GM19238 (cell line): Measurements from ENCODE around the gene MRPL18.
A peak's percentile ranks its signal among the peaks of the same experiment; 100 is the strongest.
"Not testable (repeated sequence)": the region's sequence is repeated elsewhere in the genome, so short reads cannot be mapped to it uniquely, and the experiment has no call there.

Experiments used
- DNase-seq: peaks from one replicate; pipeline ENCODE4 v3.0.0; 2011; ENCODE audit warnings: low spot score; ENCODE audit not compliant: insufficient read length

Gene MRPL18

GRCh38 chr6:159772196-159772595, 18.1 kb upstream of the MRPL18 start:
- DNase-seq: no peak

- DNase-seq: no peak
These were observed 12.9 kb upstream of the MRPL18 start for GRCh38 chr6:159777240-159777904.

- DNase-seq: no peak
These were observed 12.1 kb upstream of the MRPL18 start for GRCh38 chr6:159778131-159778530.

GRCh38 chr6:159778542-159779103, 11.6 kb upstream of the MRPL18 start:
- no peak for DNase-seq

DNA sequence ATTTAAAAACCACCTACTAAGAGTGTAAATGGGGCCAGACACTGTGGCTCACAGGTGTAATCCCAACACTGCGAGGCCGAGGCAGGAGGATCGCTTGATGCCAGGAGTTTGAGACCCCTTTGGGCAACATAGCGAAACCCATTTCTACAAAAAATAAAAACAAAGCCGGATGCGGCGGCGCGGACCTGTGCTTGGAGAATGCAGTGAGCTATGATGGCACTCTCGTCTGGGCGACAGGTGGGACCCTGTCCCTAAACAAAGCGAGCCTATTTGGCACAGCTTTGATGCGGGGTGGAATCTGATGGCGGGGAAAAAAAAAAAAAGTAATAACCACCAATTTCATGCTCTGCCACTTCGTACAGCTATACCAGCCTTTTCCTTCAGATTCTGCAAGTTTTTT, 2.0 kb upstream of the MRPL18 start:
- no peak for DNase-seq

- no peak for DNase-seq
These were observed 1.4 kb upstream of the MRPL18 start for GRCh38 chr6:159788753-159789376.

GRCh38 chr6:159789377-159790148, 704 bp upstream of the MRPL18 start, which contains the start of gene TCP1:
Gene TCP1, minus strand, starts transcription at chr6:159789602. Its CDS starts 134 bp downstream, at chr6:159789468.
- DNase-seq: peak; percentile 84

- no peak for DNase-seq
These were observed 810 bp downstream of the MRPL18 start for GRCh38 chr6:159790956-159791598.

- not testable (repeated sequence) for DNase-seq
These were observed 4.7 kb downstream of the MRPL18 start for GRCh38 chr6:159794976-159795375.

DNA sequence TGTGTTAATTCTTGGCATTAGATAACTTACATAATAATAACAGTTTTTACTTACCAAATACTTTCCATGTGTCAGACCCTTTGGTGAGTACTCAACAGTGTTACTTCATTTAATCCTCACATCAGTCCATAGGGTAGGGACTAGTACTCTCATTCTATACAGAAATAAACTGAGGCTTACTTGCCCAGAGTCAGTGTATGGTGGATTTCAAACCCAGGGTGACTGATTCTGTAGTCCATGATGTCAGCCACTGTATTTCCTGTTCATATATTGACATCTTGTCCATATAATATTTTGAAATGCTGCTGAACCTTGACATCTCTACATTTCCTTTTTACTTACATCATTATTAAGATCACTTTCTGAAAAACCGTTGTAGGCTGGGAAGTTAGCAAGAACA, 7.3 kb downstream of the MRPL18 start:
- DNase-seq: no peak

- DNase-seq: no peak
These were observed 10.0 kb downstream of the MRPL18 start, which contains the start of gene PNLDC1 for GRCh38 chr6:159800141-159800865. Gene PNLDC1, plus strand, starts transcription at chr6:159800276. Its CDS starts 32 bp downstream, at chr6:159800308.

DNA sequence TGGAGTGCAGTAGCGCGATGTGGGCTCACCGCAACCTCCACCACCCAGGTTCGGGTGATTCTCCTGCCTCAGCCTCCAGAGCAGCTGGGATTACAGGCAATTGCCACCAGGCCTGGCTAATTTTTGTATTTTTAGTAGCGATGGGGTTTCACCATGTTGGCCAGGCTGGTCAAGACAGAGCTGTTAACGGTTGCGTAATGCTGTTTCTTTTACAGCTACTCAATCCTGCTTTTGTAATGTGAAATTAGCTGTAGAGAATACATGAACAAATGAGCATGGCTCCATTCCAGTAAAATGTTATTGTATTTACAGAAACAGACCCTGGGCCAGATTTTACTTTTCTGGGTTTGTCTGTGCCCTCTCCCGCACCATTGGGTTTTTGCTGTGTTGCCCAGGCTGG, 11.7 kb downstream of the MRPL18 start:
- no peak for DNase-seq

DNA sequence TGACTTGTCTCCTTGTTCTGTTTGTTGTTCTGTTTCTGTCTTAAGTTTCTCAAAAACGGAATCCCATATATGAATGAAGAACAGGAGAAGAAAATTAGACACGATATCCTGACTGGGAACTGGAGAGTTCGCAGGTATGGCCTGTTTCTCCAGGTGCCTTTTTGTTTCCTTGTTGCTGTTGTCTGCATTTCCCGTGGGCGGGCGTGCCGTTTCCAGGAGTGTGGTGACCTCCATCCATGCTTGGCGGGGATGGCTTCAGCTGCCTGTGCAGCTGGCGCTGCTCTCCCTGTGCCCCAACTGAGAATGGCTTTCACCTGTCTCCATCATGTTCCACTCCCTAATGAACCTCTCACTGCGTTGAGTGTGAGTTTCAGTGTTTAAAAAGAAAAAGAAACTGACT, 14.2 kb downstream of the MRPL18 start:
- no peak for DNase-seq

DNA sequence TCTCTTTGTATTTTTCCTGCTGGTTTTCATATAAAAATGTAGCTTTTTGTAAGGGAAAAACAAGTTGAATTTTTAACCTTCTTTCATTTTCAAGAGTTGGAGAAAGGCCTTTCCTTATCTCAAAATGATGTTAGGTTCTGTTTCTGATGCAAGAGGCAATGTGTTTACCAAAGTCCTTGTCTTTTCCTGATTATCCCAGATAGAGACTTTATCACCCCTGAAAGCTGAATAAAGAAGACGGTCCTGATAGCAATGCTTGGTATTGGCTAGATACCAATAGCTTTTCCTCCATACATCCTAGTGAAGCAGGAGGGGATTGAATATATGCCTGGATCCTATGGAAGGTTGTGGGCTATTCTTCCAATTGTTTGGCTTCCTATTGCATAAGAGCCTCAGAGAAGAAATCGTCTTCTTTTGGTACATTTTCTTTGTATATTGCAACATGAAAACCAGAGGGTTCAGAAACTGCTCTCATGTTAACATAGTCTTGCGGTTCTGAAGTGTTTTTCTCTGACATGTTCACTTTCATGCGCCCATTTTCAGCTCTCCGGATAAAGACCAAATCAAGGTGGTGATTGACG, 15.3 kb downstream of the MRPL18 start:
- DNase-seq: no peak

DNA sequence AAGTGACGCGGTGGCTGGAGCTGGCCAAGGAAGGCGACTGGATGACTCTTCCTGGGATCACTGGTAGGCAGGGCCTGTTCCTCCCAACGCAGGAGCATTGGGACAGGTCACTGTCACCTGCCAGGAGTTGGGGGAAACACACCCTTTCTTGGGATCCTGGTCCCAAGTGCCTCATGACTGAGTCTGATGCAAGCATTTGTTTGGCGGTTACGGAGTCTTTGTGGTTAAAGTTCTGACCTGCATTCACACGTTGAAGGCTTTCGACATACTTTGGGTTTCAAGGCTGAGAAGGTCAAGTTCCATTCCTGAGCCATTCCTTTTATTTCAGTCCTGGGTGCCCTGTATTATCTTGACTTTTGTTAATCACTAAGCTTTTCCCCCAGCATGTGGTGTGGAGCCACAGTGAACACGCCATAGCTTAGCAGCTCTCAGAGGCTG, 15.8 kb downstream of the MRPL18 start:
- no peak for DNase-seq

- DNase-seq: no peak
These were observed 17.0 kb downstream of the MRPL18 start for GRCh38 chr6:159807150-159807858.

DNA sequence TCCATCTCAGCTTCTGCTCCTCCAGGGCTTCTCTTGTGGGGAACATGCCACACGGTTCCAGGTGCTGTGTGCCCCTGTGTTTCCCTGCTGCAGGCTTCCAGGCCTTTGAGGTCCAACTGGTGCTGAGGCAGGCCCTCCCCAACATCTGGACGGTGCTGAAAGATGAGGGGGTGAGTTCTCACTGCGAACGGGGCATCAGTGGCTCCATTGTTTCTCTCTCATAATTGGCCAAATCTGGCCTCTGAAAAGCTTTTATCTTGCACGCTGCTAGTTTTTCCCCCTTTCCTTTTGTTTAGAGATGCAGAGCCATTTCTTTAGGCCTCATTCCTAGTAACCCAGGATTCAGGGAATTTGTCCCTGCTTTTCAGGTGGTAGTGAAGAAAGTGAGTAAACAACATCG, 18.4 kb downstream of the MRPL18 start:
- DNase-seq: no peak

GRCh38 chr6:159809149-159809548, 18.9 kb downstream of the MRPL18 start:
- DNase-seq: no peak

DNA sequence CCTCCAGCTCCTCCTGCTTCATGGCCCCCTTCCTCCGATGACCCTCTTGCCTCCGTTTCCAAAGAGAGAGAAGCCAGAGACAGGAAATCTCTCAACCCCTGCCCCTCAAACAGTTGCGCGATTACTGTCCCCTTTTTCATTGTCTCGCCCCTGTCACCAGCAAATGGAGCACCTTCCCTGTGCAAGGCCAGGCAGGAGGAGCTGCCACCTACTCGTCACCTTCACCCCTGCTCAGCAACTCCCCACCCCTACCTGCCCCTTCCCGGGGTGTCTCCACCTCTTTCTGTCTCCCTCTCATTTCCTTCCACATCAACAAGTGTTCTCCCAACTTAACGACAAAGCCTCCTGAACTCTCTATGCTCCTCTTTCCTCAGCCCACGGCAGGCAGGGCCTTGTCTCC, 23.5 kb downstream of the MRPL18 start:
- DNase-seq: no peak

DNA sequence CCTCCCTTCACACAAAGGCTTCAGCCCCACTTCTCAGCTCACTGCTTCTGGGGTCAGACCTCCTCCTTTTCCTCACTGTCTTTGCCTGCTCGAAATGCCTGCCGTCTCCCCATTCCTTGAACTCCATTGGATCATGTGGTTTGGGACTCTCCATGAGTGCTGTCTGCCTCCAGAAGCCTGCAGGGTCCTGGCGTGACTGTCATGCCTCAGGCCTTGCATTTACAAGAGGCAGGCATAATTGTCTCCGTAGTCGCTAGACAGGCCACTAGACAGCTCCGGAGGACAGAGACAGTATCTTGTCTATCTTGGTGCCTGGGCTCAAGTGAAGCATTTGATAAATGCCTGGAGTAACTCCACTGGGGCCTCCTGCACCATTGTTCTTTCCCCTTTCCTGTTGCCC, 25.1 kb downstream of the MRPL18 start:
- DNase-seq: no peak
